GM12878 (cell line): Measurements from ENCODE around the gene TMEM86B. TPM values are rescaled to one million over a fixed set of nuclear protein-coding genes. Genes with fewer than 3 reads are reported as not detected.
A peak's percentile ranks its signal among the peaks of the same experiment; 100 is the strongest.

Experiments used
- ATF3 ChIP-seq: IDR thresholded peaks from 2 replicates; pipeline ENCODE4 v1.6.1; 2011; ENCODE audit warnings: low read depth, mild to moderate bottlenecking, low read length, moderate library complexity, borderline replicate concordance; ENCODE audit errors: extremely low read depth
- BCLAF1 ChIP-seq: fragments of 450-650 bp; IDR thresholded peaks from 2 replicates; pipeline ENCODE4 v1.6.1; 2017; ENCODE audit warnings: antibody characterized with exemption, mild to moderate bottlenecking, moderate library complexity
- CREB1 ChIP-seq: IDR thresholded peaks from 2 replicates; pipeline ENCODE4 v1.6.1; 2012; ENCODE audit warnings: low read depth, mild to moderate bottlenecking, inconsistent platforms
- CTCF ChIP-seq, 3 experiments: IDR thresholded peaks in 2 of 3; conservative IDR thresholded peaks in 1 of 3; 2 replicates each; pipeline ENCODE4 v1.5.1; 2011; ENCODE audit warnings: low read depth in 3 of 3, low read length in 3 of 3, mild to moderate bottlenecking in 3 of 3, control low read depth in 2 of 3, moderate library complexity in 2 of 3, inconsistent platforms in 1 of 3, mixed read lengths in 1 of 3; ENCODE audit not compliant: control insufficient read depth in 2 of 3, insufficient read depth in 1 of 3; ENCODE audit errors: extremely low read depth in 1 of 3
- EGR1 ChIP-seq, 2 experiments: IDR thresholded peaks; 1 replicate in 1 of 2; 2 replicates in 1 of 2; pipeline ENCODE4 v1.6.1; 2011 to 2012; ENCODE audit warnings: low read depth in 2 of 2, low read length in 2 of 2, borderline replicate concordance in 1 of 2, mild to moderate bottlenecking in 1 of 2, moderate library complexity in 1 of 2
- FOXM1 ChIP-seq: IDR thresholded peaks from 2 replicates; pipeline ENCODE4 v1.6.1; 2012; ENCODE audit warnings: low read depth, mild to moderate bottlenecking, inconsistent platforms, low read length, moderate library complexity
- IKZF1 ChIP-seq: fragments of 450-650 bp; conservative IDR thresholded peaks from 2 replicates; pipeline ENCODE4 v1.6.1; 2017; ENCODE audit warnings: antibody characterized with exemption, mild to moderate bottlenecking
- IRF4 ChIP-seq: IDR thresholded peaks from 2 replicates; pipeline ENCODE4 v1.6.1; 2011; ENCODE audit warnings: low read depth, low read length
- KDM1A ChIP-seq: fragments of 200-600 bp; sonication (generic); IDR thresholded peaks from 2 replicates; pipeline ENCODE4 v1.6.1; 2016; ENCODE audit warnings: borderline replicate concordance
- MXI1 ChIP-seq: fragments of 150-350 bp; IDR thresholded peaks from 2 replicates; pipeline ENCODE4 v1.6.1; 2011; ENCODE audit warnings: low read depth, mild to moderate bottlenecking, inconsistent platforms, low read length, improper control_type of control experiment
- RBBP5 ChIP-seq: fragments of 200-600 bp; sonication (generic); conservative IDR thresholded peaks from 2 replicates; pipeline ENCODE4 v1.6.1; 2016
- RELB ChIP-seq: fragments of 450-650 bp; IDR thresholded peaks from 2 replicates; pipeline ENCODE4 v1.6.1; 2017; ENCODE audit warnings: low read depth, mild to moderate bottlenecking, moderate library complexity
- SPI1 ChIP-seq: IDR thresholded peaks from 2 replicates; pipeline ENCODE4 v1.6.1; 2011; ENCODE audit warnings: low read depth, mild to moderate bottlenecking, low read length, moderate library complexity, borderline replicate concordance; ENCODE audit not compliant: insufficient read depth
- STAT3 ChIP-seq: IDR thresholded peaks from 2 replicates; pipeline ENCODE4 v1.6.1; 2011; ENCODE audit warnings: low read depth, low read length, improper control_type of control experiment
- TBL1XR1 ChIP-seq: IDR thresholded peaks from 2 replicates; pipeline ENCODE4 v1.6.1; 2012; ENCODE audit warnings: low read depth, low read length, improper control_type of control experiment
- YY1 ChIP-seq: IDR thresholded peaks from 2 replicates; pipeline ENCODE4 v1.6.1; 2011; ENCODE audit warnings: low read depth, mild to moderate bottlenecking, low read length
- ZBED1 ChIP-seq: IDR thresholded peaks from 2 replicates; pipeline ENCODE4 v1.6.1; 2016; ENCODE audit warnings: borderline replicate concordance
- ZBTB40 ChIP-seq: fragments of 450-650 bp; IDR thresholded peaks from 2 replicates; pipeline ENCODE4 v1.6.1; 2016; ENCODE audit warnings: mild to moderate bottlenecking, moderate library complexity, borderline replicate concordance
- polyA plus RNA-seq, 11 experiments: library from polyadenylated mRNA; depleted of rRNA in 4 of 11; unstranded in 6 of 11; stranded (reverse) in 5 of 11; fragments of >200 nt; fragmentation: Nextera tagmentation in 4 of 11; fragmentation: Illumina TruSeq in 1 of 11; extraction: Ambion mirVana in 4 of 11; extraction: Trizol in 1 of 11; gene quantifications; 1 replicate in 1 of 11; 2 replicates in 10 of 11; pipeline versions ENCODE4 v1.2.1 to v1.2.3, GENCODE V29; 2011 to 2016; ENCODE audit warnings: inconsistent platforms in 2 of 11, missing spikeins in 2 of 11, low read depth in 1 of 11
- total RNA-seq, 4 experiments: library from RNA; depleted of rRNA in 3 of 4; stranded (reverse); fragments of >200 nt in 3 of 4; fragmentation: Illumina TruSeq in 1 of 4; extraction: Trizol in 1 of 4; gene quantifications; 2 replicates each; pipeline versions ENCODE4 v1.2.1 to v1.2.3, GENCODE V29; 2013 to 2021

TMEM86B gene
- total and polyA plus RNA-seq, 10 of the 15 experiments (the other 5 are each of a cell fraction or from before 2014, with no cell fraction given) = 0.26 to 10.6 (median 1.8) TPM

GRCh38 chr19:55178781-55179599, 49.6 kb downstream of the TMEM86B start (continued):
- TF ChIP-seq STAT3 = no peak
- TF ChIP-seq RBBP5 = no peak
- TF ChIP-seq KDM1A = no peak
- TF ChIP-seq MXI1 = peak; percentile 99
- TF ChIP-seq CTCF (IDR thresholded peaks at IDR 0.05 in 2 of 3, conservative IDR thresholded peaks at IDR 0.05 in 1 of 3; ENCODE audit: control insufficient read depth in 2 of 3, extremely low read depth in 1 of 3, insufficient read depth in 1 of 3, low read depth in 3 of 3, low read length in 3 of 3) = no peak
- TF ChIP-seq BCLAF1 = no peak
- peak; percentile 54 for TF ChIP-seq CREB1
- TF ChIP-seq IKZF1 = peak; percentile 91
- peak; percentile 28; the same call in 1 of the 2 replicates for TF ChIP-seq ATF3
- no peak for TF ChIP-seq ZBED1
- TF ChIP-seq TBL1XR1 = 0 out of 2 replicates have a peak, but pooled peaks have one; percentile 11
- TF ChIP-seq IRF4 = no peak
- TF ChIP-seq SPI1 = no peak
- TF ChIP-seq FOXM1 = 0 out of 2 replicates have a peak, but pooled peaks have one; percentile 16
- no peak for TF ChIP-seq YY1
- no peak for TF ChIP-seq RELB
- peak in 1 of 2 experiments; percentile 67; a peak in 1 of 3 replicates for TF ChIP-seq EGR1 (IDR thresholded peaks at IDR 0.05; ENCODE audit: borderline replicate concordance in 1 of 2, low read depth in 2 of 2, low read length in 2 of 2)
- peak; percentile 87 for TF ChIP-seq ZBTB40
